GM10248 (cell line): Measurements from ENCODE around the gene RALGPS2.
"Not testable (repeated sequence)": the region's sequence is repeated elsewhere in the genome, so short reads cannot be mapped to it uniquely, and the experiment has no call there.

Experiments used
- CTCF ChIA-PET: fragments of 300-600 bp; sonication (Branson Sonifier 250); formaldehyde crosslinking; extraction: SDS; loops from one replicate; lab custom pipeline; 2021; ENCODE audit warnings: antibody characterized with exemption; lab: Yijun Ruan, JAX
- POLR2A ChIA-PET: fragments of 350-650 bp; sonication (Branson Sonifier 250); formaldehyde crosslinking; extraction: SDS; loops from one replicate; lab custom pipeline; 2020; ENCODE audit warnings: antibody characterized with exemption; lab: Yijun Ruan, JAX
- DNase-seq: peaks from one replicate; pipeline ENCODE4 v3.0.0; 2012; ENCODE audit errors: extremely low spot score
- TF ChIP-seq, protein P1 (sequence below): IDR thresholded peaks from 2 replicates; pipeline ENCODE4 v1.5.1; 2012; ENCODE audit warnings: mild to moderate bottlenecking, low read depth; ENCODE audit errors: extremely low read depth, missing control alignments, control extremely low read depth

RALGPS2 gene

DNA sequence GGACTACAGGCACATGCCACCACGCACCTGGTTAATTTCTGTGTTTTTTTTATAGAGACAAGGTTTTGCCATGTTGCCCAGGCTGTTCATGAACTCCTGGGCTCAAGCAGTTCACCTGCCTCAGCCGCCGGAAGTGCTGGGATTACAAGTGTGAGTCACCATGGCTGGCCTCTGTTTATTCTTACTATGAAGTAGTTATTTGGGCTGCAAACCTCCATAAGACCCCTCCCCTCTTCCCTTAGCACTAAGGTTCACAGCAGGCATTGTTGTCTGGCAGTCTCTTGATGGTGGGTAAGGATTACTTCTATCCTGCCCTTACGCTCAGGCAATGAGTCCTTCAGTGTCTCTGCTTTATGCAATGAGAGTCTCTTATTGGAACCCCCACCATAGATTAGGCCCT lies 94.1 kb downstream of the RALGPS2 start:
- ChIA-PET POLR2A (no interaction called here), CTCF (interaction anchor here (0.7 to 1.2 kb wide), 2 partner anchors 52 to 183 kb away, joined by 3 read pairs; no protein-coding TSS in a partner anchor)
- TF ChIP-seq, protein P1, sequence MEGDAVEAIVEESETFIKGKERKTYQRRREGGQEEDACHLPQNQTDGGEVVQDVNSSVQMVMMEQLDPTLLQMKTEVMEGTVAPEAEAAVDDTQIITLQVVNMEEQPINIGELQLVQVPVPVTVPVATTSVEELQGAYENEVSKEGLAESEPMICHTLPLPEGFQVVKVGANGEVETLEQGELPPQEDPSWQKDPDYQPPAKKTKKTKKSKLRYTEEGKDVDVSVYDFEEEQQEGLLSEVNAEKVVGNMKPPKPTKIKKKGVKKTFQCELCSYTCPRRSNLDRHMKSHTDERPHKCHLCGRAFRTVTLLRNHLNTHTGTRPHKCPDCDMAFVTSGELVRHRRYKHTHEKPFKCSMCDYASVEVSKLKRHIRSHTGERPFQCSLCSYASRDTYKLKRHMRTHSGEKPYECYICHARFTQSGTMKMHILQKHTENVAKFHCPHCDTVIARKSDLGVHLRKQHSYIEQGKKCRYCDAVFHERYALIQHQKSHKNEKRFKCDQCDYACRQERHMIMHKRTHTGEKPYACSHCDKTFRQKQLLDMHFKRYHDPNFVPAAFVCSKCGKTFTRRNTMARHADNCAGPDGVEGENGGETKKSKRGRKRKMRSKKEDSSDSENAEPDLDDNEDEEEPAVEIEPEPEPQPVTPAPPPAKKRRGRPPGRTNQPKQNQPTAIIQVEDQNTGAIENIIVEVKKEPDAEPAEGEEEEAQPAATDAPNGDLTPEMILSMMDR, result no peak
- no peak for DNase-seq

DNA sequence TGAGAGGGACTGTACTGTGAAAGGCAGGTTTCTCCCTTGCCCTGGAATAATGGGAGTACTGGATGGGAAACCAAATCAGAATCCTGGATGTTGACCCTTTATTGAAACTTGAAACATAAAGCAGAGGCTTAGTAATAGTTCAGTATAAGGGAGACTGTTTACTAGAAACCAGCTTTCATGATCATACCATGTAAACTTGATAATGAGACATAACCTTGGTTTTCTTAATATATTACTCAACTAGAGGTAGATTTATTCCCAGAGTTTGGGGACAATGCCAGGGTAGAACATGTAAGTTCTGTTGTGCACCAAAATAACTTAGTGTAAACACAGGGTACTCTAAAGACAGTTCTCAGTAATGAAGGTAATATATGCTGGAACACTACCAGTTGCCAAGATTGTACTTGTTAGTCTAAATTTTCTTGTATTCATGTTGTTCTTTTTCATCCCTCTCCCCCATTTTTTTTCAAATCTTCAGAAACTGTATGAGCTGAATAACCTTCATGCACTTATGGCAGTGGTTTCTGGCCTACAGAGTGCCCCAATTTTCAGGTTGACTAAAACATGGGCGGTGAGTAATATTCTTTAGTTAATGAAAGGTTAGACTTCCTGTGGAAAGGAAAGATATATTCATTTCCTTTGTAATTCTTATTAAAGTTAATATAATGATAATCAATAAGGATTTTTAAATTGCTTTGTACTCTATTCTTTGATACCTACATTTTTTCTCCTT lies 96.3 kb downstream of the RALGPS2 start:
- ChIA-PET CTCF (no interaction called here), POLR2A (no interaction called here)
- TF ChIP-seq, protein P1, result no peak
- no peak for DNase-seq

DNA sequence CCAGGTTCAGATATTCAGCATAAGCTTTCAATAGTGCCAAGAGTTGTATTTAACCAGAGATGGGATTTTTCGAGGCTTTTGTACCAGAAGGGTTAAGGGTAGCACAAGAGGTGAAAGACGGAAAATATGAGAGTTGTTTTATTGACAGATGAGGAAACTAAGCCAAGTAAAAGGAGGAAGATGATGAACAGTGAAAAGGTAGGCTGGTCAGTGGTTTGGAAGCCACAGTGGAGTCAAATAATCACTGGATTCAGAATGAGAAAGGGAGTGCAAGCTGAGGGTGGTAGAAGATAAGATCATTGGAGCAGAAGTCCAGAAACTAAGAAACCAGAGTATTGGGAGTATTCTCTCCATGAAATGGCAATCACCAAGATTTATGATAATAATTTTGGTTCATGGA lies 100.1 kb downstream of the RALGPS2 start:
- POLR2A ChIA-PET, result no interaction called here
- TF ChIP-seq, protein P1, result no peak
- no peak for DNase-seq
- CTCF ChIA-PET, result interaction anchor here (1.2 kb wide), 1 partner anchor 543 kb away, joined by 3 read pairs; no protein-coding TSS in a partner anchor

DNA sequence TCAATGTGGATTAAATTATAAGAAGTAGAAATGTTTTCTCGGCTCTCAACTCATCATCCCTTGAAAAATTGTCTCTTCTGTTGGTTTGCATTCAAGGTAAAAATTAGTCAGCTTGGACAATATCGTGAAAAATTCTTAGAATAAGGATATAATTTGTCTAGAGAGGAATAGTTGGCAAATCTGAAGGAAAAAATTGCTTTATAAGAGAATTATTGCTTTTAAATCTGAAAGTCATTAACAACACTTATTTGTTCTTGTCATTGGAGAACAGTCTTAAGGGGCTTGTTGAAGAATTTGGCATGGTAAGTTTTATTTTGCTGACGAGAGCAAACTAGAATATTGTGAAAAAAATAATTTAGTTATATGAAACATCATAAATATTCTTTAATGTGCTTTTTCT lies 119.4 kb downstream of the RALGPS2 start:
- POLR2A ChIA-PET, result no interaction called here
- DNase-seq, result no peak
- CTCF ChIA-PET, result no interaction called here
- TF ChIP-seq, protein P1, result no peak

DNA sequence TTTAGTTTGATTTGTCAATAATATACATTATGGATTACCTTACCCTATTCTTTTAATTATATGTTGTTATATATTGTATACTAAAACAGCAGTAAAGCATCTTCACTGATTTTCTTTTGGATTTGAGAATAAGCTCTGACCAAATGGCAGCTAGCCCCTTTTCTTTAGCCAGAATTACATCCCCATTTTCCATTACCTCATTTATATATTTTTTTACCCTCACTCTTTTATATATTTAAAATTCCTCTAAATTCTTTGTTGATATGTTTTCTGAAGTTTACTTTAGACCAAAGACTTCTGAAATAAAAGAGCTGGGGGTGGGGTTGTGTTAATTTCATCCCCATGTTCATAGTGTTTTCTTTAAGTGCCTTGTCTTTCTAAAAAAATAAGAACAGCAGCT lies 121.3 kb downstream of the RALGPS2 start:
- CTCF ChIA-PET, result interaction anchor here (1.2 kb wide), 1 partner anchor 19 kb away, joined by 3 read pairs; no protein-coding TSS in a partner anchor
- DNase-seq, result no peak

DNA sequence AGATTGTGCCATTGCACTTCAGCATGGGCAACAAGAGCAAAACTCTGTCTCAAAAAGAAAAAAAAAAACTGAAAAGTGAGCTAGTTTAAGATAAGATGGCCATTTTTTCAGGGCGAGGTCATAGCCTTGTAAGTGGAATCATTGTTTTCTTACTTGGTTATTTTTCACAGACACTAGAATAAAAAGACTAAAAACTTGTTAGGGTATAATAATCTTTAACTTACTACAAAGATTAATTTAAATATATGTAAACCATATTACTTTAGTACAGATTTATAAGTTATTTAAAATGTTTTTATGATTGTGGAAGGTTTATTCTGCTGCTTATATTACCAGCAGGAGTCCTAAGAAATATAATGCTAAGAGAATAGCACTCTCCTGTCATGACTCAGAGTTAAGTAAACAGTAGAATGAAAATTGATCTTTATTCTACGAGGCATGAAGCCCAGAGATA lies 122.4 kb downstream of the RALGPS2 start:
- no peak for DNase-seq
- CTCF ChIA-PET, result interaction anchor here (1.2 kb wide), 1 partner anchor 20 kb away, joined by 3 read pairs; no protein-coding TSS in a partner anchor
- POLR2A ChIA-PET, result no interaction called here
- TF ChIP-seq, protein P1, result no peak

More for the DNA sequence above, 121.3 kb downstream of the RALGPS2 start:
- POLR2A ChIA-PET, result no interaction called here
- TF ChIP-seq, protein P1, result no peak

- DNase-seq, POLR2A ChIA-PET: not testable (repeated sequence)
- CTCF ChIA-PET, result interaction anchor here (0.7 to 0.8 kb wide), 2 partner anchors 9 to 155 kb away, joined by 3 read pairs; no protein-coding TSS in a partner anchor
Observed at GRCh38 chr1:178847919-178848318, 122.9 kb downstream of the RALGPS2 start.
